Hippocampal formation (tissue), 2 donors: ENCODE measurements around the gene MBNL2.

Source experiments
- DNase-seq, 2 donors: peaks; one replicate each; lab custom pipeline; 2025; lab: John Stamatoyannopoulos, UW

The MBNL2 gene

GRCh38 chr13:97325738-97326137 is 103.6 kb downstream of the MBNL2 start:
- no peak for DNase-seq

DNA sequence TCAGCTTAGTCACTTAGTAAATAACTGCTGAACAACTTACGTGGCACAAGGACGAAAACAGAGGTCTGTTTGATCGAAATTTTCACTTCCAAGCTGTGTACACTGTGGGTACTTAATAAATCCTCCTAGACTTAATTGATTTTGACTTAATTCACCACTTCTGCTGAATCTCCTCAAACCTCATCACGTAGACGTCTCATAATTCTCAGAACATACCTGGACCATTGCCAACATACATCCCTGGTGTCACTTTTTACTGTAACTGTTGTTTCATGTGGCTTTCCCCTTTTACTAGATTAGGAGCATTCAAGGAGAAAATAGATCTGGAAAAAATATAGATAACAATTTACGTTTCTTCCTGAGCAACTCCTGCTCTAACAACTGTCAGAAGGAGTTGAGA is 105.0 kb downstream of the MBNL2 start:
- no peak for DNase-seq

DNA sequence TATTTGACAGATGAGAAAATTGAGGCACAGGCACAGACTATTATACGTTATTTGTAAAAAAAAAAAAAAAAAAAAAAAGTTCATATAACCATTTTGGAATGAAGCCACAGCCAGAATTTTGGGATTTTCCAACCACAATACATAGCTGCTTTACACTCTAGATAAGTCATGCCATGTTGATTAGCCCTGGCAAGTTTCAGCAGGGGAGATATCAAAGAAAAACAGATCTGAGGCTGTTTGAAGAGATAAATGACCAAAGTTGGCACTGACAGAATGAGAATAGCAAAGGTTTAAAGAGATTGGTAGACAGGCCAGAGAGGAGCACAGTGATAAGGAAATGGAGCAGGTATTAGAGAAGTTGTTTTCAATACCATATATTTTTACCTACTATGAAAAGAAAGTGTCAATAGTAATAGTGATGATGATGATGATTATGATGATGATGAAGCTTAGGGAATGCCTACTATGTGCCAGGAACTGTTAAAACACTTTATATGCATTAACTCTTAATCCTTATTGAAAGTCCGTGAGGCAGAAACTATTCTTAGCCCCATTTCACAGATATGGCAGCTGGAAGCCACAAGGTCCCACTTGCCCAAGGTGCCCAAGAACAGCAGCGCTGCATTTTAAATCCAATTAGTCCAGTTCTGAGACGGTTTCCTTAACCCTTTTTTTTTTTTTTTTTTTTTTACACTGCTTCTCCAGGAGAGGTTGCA is 105.5 kb downstream of the MBNL2 start:
- no peak for DNase-seq

DNA sequence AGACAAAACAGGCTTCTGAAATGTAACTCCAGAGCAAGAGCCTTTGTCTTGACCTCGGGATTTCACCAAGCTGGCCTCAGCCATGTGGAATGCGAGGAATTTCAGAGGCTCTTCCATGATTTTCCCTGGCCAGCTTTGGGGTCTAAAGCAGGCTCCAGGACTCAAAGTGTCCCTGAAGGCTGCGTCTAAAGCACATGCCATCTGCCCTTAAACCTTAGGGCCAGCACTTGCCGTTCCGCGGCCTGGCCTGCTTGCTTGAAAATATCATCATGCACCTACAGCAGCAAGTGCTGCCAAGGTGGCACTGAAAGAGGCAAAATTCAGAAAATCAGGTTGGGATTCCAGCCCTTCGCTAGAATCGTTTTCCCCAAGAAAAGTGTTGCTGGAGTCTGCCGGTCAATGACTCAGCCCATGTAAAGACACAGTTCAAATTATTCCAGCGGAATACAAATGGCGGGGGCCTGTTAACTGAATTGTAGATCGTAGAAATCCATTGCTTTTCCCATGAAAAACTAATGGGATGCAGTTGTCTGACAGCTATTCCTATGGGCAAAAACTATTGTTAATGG is 106.2 kb downstream of the MBNL2 start:
- no peak for DNase-seq

- DNase-seq = no peak
Measured at GRCh38 chr13:97329331-97329730, 107.2 kb downstream of the MBNL2 start.

DNA sequence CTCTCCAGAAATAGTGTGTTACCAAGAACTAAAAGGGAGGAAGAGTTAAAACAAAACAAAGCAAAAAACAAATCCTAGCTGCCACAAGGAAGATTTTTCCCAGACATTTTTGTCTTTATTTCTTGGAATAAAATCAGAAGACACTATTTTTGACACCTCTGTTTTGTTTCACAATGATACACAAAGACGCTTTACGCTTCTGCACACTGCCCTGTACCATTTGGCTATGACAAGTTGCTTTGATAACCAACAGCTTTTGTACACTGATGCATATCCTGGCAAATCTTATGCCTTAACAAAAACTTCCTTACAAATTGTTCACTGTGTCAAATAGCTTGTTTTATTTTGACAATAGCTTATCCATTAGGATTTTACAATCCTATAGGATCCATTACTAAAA is 108.3 kb downstream of the MBNL2 start:
- DNase-seq = no peak

DNA sequence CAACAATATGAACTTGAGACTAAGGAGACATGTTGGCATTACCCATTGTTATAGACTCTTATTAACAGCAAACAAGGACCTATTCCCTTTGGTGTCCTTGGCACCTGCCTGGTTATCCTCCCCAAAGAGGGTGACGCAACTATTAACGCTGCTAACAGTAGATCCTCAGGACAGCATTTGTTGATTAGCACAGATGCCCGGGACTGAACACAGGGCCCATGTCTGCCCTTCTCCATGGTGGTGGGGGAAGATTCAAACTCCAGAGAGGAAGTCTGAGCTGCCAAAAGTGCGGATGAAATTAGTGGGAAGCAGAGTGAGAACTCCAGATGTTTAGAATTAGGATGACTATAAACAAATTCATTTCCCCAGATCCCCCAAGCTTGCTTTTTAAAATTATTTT is 110.6 kb downstream of the MBNL2 start:
- DNase-seq = no peak

DNA sequence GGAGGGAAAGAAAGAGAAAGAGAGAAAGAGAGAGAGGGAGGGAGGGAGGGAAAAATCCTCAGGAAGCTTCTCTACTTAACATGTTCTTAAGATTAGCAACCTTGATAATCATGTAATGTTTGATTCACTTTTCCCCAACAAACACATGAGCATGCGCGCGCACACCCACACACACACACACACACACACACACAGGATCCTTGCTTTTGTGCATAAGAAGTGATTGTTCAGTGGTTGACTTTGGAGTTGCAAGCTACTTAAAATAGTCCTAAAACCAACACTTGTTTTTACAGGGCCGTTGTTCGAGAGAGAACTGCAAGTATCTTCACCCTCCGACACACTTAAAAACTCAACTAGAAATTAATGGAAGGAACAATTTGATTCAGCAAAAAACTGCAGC is 111.8 kb downstream of the MBNL2 start:
- DNase-seq = no peak

DNA sequence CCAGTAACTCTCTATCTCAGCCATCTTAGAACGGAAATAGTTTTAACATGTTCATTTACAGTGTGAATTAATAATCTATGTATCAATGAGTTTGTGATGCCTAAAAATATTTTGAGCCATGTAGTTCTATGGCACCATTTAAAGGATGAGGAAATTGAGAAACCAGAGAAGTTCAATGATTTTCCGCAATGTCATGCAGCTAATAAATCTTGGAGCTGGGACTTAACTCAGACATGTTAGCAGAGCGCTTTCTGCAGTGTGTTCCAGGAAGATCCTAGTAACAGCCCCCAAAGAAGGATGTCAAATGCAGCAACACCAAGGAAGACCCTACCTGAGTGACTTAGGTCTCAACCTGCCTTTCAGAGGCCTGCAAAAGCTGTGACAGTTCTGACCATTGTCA is 112.6 kb downstream of the MBNL2 start:
- DNase-seq = no peak

DNA sequence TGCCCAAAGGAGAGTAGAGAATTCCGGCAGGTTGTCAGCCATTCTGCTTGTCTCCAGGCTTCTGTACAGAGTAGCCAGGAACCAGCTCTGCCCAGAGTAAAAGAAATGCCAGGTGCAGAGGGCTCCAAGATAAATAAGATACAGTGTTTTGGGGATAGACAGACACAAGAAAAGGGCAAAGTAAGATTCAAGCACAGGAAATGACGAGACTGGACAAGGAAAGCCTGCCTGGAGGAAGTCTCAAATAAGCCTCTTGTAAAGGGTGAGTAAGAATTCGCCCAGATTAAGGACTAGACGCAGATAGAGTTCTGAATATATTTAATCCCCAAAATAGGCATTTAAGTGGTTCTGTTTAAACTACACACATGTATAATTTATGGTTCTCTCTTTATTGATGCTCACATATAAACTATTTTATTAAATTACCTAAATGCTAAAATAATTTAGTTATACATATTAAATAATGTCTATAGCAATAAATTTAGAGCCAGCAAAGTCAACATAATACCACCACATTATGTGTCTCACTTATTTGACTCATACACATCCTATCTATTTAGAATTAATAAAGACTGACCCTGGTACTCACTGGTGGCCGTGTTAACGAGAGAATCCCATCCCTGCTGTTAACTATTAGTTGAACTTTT is 113.5 kb downstream of the MBNL2 start:
- DNase-seq = no peak

DNA sequence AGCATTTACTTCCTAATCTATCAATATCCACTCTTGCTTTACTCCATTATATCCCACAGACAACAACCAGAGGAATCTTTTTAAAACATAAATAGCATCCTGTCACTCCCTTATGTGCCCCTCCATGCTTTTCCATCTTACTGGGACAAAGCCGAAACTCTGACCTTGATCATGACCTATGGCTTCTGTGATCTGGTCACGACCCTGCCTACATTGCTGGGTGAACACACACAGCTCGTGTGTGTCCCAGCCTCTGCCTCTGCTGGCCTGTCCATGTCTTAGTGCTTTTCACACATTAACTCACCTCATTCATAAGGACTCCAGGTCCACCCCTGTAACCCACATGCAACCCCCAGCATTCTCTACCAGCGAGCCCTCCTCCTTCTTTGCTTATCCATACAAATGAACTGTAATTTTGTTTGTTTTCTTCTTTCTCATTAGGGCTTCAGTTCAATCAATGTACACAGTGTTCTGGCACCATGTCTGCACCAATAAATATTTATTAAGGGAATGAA is 115.9 kb downstream of the MBNL2 start:
- no peak for DNase-seq

GRCh38 chr13:97338571-97338970 is 116.4 kb downstream of the MBNL2 start:
- DNase-seq = no peak

- DNase-seq = peak; percentile 36 to 61
Measured at GRCh38 chr13:97339019-97339987, 117.2 kb downstream of the MBNL2 start.

DNA sequence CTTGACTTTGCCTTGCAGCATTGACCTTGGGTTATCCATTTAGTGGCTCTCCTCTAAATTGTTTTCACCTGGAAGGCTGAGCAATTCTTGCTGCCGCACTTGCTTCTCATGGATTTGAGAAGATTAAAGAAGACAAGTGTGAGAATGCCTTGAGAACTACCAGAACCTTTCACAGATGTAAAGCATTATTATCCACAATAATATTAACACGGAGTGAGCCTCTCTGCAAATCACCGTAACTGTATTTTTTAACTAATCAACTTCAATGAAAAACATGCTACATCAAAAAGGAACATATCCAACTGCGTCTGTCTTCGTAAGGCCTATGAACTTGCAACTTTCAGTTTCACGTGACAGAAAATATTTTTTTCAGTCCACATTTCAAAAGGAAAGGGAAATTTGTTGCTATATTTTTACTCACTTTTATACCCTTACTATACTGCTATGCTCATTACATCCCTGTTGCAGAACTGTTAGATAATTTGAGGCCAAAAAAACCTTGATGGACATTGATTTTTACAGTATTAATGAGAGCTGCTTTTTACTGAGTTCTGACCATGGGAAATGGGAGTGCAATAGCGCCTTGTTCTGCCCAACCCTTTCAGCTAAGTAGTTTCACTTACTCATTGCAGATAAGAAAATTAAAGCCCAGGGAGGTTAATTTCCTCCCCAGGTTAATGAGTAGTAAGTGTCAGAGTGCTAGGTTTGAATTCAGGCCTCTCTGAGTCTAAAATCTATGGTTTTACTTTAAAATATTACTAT is 118.0 kb downstream of the MBNL2 start:
- no peak for DNase-seq

- no peak for DNase-seq
Measured at GRCh38 chr13:97341135-97341534, 119.0 kb downstream of the MBNL2 start.

DNA sequence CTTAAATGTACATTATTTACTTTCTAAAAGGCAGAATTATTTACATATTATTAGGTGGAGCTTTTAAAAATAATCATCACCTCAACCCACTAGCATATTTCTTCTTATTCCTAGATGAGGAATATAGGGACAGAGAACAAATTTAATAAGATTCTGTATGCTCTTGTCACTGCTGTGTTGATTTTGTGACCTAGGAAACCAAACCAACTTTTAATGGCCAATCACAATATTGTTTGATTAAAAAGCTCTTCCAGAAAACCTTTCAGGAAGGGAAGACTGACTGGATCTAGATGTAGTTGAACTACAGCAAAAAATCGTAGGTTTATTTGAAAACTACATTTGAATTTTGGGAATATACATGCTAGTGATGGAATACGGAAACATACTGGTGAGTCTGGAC is 120.0 kb downstream of the MBNL2 start:
- DNase-seq = no peak

DNA sequence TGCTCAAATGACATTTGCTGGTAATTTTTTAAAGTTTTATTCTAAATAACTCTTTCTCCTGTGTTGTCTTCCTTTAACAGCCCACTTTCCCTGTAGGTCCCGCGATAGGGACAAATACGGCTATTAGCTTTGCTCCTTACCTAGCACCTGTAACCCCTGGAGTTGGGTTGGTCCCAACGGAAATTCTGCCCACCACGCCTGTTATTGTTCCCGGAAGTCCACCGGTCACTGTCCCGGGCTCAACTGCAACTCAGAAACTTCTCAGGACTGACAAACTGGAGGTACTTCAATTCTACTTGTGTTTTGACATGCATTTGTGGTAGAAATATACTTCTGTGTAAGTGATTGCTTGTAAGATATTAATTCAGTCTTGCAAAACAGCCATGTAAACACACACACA is 120.8 kb downstream of the MBNL2 start:
- no peak for DNase-seq

DNA sequence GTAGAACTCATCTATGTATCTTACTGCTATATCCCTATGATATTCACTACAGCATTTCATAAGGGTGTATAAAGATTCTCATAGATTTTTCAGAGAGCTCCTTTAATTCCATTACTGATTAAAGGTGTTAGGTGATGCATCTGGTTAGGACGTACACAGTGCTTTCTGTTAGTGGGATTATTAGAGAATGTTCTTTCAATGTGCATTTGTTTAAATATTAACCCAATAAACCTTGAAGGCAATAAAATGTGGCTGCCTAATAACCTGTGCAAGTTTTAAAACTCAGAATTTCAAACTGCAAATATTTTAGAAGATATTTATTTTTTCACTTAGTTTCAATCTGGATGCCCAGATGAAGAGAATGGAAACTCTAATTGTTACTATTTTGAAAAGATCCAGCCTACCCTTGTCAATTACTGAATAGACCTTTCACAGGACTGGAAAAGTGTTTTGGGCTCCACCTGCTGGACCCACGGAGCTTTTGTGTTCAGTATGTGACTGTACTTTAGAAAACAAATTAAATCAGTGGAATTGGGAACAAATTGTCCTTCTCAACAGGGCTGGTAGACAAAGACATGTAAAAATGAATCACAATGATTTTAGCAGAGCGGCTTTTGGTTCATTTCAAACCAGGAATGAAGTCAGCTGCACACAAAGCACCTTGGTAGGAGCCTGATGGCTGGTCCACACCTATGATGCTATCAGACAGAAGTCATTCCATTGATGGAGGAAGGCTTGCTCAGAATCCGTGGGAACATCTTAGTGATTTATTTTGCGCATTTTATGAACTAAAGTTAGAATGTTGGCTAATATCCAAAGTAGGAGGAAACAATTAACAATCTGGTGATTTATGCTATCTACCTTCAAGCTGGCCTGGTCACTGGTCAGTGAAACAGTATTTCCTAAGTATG is 122.4 kb downstream of the MBNL2 start:
- peak; percentile 46 to 79 for DNase-seq

DNA sequence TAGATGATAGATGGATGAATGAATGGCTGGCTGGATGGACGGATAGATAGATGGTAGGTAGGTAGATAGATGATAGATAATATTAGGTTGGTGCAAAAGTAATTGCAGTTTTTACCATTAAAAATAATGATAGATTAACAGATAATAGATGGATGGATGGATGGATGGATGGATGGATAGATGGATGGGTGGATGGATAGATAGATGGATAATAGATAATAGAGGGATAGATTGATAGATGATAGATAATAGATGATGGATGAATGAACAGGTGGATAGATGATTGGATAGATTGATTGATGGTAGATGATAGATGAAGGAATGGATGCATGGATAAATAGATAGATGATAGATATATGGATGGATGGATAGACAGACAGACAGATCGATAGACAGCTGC is 124.0 kb downstream of the MBNL2 start:
- DNase-seq = no peak

GRCh38 chr13:97346561-97347254 is 124.6 kb downstream of the MBNL2 start:
- DNase-seq = no peak
